Testis (tissue), 3 donors: ENCODE measurements around the gene LY6G5C. TPM values are rescaled to one million over a fixed set of nuclear protein-coding genes. Genes with fewer than 3 reads are reported as not detected.

Source experiments
- DNase-seq: peaks from one replicate; pipeline ENCODE4 v3.0.0-alpha.2; 2019
- H3K27ac ChIP-seq, 2 donors: fragments of 200-600 bp; sonication (generic); one replicate each; pipeline ENCODE4 v1.5.1; 2019
- H3K27me3 ChIP-seq: fragments of 200-600 bp; sonication (generic); one replicate; pipeline ENCODE4 v1.5.1; 2019
- H3K36me3 ChIP-seq: fragments of 200-600 bp; sonication (generic); one replicate; pipeline ENCODE4 v1.5.1; 2017; ENCODE audit warnings: low read depth; ENCODE audit errors: missing control alignments
- H3K4me1 ChIP-seq: fragments of 200-600 bp; sonication (generic); one replicate; pipeline ENCODE4 v1.5.1; 2019
- H3K4me3 ChIP-seq, 2 donors: fragments of 200-600 bp; sonication (generic); one replicate each; pipeline ENCODE4 v1.5.1; 2017 to 2019
- H3K9me3 ChIP-seq: fragments of 200-600 bp; sonication (generic); one replicate; pipeline ENCODE4 v1.5.1; 2017
- CTCF ChIP-seq, 3 experiments: fragments of 450-650 bp in 2 of 3; fragments of 200-600 bp in 1 of 3; sonication (generic) in 1 of 3; IDR thresholded peaks; one replicate each; pipeline ENCODE4 v1.5.1; 2016 to 2019; ENCODE audit warnings: antibody characterized with exemption in 3 of 3, mild to moderate bottlenecking in 2 of 3, moderate library complexity in 1 of 3
- POLR2A ChIP-seq: fragments of 450-650 bp; IDR thresholded peaks from one replicate; pipeline ENCODE4 v1.6.1; 2017; ENCODE audit warnings: antibody characterized with exemption, mild to moderate bottlenecking, moderate library complexity
- WGBS, 2 donors: methylation state at CpG; one replicate each; pipeline ENCODE4 v1.1.5; 2018; 5-methylcytosine and 5-hydroxymethylcytosine counted together
- intact Hi-C: fragments of 100-400 bp; cut with DNase I; formaldehyde crosslinking; loops from one replicate; pipeline ENCODE4 v1.15.1; 2023; ENCODE audit warnings: low total_unique reads
- polyA plus RNA-seq: library from polyadenylated mRNA; stranded (reverse); fragments of 350-450 nt; fragmentation: Illumina TruSeq; extraction: RNeasy Lipid Tissue Mini Kit (QIAGEN cat#74804); gene quantifications from one replicate; pipeline ENCODE4 v1.2.3, GENCODE V29; 2014; ENCODE audit warnings: low read depth, low replicate concordance; ENCODE audit not compliant: insufficient read depth
- total RNA-seq, 2 donors: library from RNA; depleted of rRNA; stranded (reverse); fragments of >200 nt; gene quantifications; one replicate each; pipeline ENCODE4 v1.2.3, GENCODE V29; 2016

LY6G5C gene
- total and polyA plus RNA-seq, 3 donors from 2014 or later, result 8.7 to 18.3 (median 14.0) TPM

- no peak overlapping the region for H3K4me3 ChIP-seq
- no peak for TF ChIP-seq CTCF (IDR thresholded peaks at IDR 0.05)
- no peak for TF ChIP-seq POLR2A
- peaks cover 3% of the 10 kb centered on the region for H3K4me1 ChIP-seq
- H3K27ac ChIP-seq, result no peak overlapping the region
- no peak for DNase-seq
- 59 to 71% methylated on average over 5 of the region's 5 CpGs for WGBS, 2 donors
- no peaks in the 10 kb centered on the region for H3K9me3 ChIP-seq
- intact Hi-C loops, result no loop called here
- no peaks in the 10 kb centered on the region for H3K27me3 ChIP-seq
- no peaks in the 10 kb centered on the region for H3K36me3 ChIP-seq
Observed at GRCh38 chr6:31713991-31714684, 33.3 kb upstream of the LY6G5C start.

- WGBS, 2 donors, result 69 to 82% methylated on average over 4 of the region's 4 CpGs
- intact Hi-C loops, result no loop called here
- Histone ChIP-seq H3K36me3 (no peaks in the 10 kb centered on the region), H3K27ac (no peak overlapping the region), H3K4me3 (no peak overlapping the region), H3K4me1 (peaks cover 3% of the 10 kb centered on the region), H3K9me3 (no peaks in the 10 kb centered on the region), H3K27me3 (no peaks in the 10 kb centered on the region)
- no peak for DNase-seq
- TF ChIP-seq POLR2A (no peak), CTCF (IDR thresholded peaks at IDR 0.05) (no peak)
Observed at GRCh38 chr6:31713465-31713864, 32.6 kb upstream of the LY6G5C start.

GRCh38 chr6:31712296-31712695 is 31.4 kb upstream of the LY6G5C start:
- WGBS, 2 donors, result 92 to 97% methylated on average over 8 of the region's 8 CpGs
- Histone ChIP-seq H3K36me3 (no peaks in the 10 kb centered on the region), H3K27ac (no peak overlapping the region), H3K27me3 (no peaks in the 10 kb centered on the region), H3K9me3 (no peaks in the 10 kb centered on the region), H3K4me3 (no peak overlapping the region), H3K4me1 (peaks cover 3% of the 10 kb centered on the region)
- TF ChIP-seq POLR2A (no peak), CTCF (IDR thresholded peaks at IDR 0.05) (no peak)
- DNase-seq, result no peak
- intact Hi-C loops, result no loop called here

GRCh38 chr6:31711233-31711632 is 30.4 kb upstream of the LY6G5C start:
- H3K27ac ChIP-seq, result no peak overlapping the region
- WGBS, 2 donors, result 62 to 64% methylated on average over 8 of the region's 8 CpGs
- no peaks in the 10 kb centered on the region for H3K27me3 ChIP-seq
- TF ChIP-seq CTCF (IDR thresholded peaks at IDR 0.05), result no peak
- TF ChIP-seq POLR2A, result no peak
- H3K4me1 ChIP-seq, result peaks cover 3% of the 10 kb centered on the region
- H3K4me3 ChIP-seq, result no peak overlapping the region
- H3K9me3 ChIP-seq, result no peaks in the 10 kb centered on the region
- no peaks in the 10 kb centered on the region for H3K36me3 ChIP-seq
- intact Hi-C loops, result no loop called here
- no peak for DNase-seq
